ENCODE results near the gene SHC3. TPM values are rescaled to one million over a fixed set of nuclear protein-coding genes. Genes with fewer than 3 reads are reported as not detected.

The SHC3 gene
- total RNA-seq, 1 experiment from 2014 or later = 0.27 TPM

GRCh38 chr9:89008744-89009545 lies 169.7 kb downstream of the SHC3 start:
- no peak overlapping the region for H3K9ac ChIP-seq (ENCODE audit: low read length)
- H3K27ac ChIP-seq (ENCODE audit: low read depth, low read length) = no peak overlapping the region
- H3K9me3 ChIP-seq (ENCODE audit: control insufficient read depth in 1 of 2, insufficient read depth in 1 of 2, low read depth in 1 of 2, low read length in 2 of 2) = no peaks in the 10 kb centered on the region
- peaks cover 6% of the 10 kb centered on the region; the same call in 1 of the 2 replicates for H3K27me3 ChIP-seq (ENCODE audit: insufficient read depth, low read length)
- no peaks in the 10 kb centered on the region for H3K4me1 ChIP-seq (ENCODE audit: control insufficient read depth in 1 of 2, insufficient read depth in 2 of 2, low read length in 2 of 2)
- intact Hi-C loops (cut with micrococcal nuclease) = loop anchor here (10.0 kb wide), 3 partner anchors 284 to 1324 kb away; no protein-coding TSS in a partner anchor
- H3K4me2 ChIP-seq (ENCODE audit: low read length) = no peak overlapping the region
- ChIA-PET POLR2A (no interaction called here), CTCF (interaction anchor here (1.1 kb wide), 1 partner anchor 270 kb away, joined by 3 read pairs; no protein-coding TSS in a partner anchor), RAD21 (ENCODE audit: low non-redundant PET in 1 of 2, low total read pairs in 2 of 2, uncharacterized antibody in 2 of 2, unreplicated experiment in 2 of 2) (no interaction called here)
- no peaks in the 10 kb centered on the region for H3K79me2 ChIP-seq (ENCODE audit: insufficient read depth, low read length)
- DNase-seq (ENCODE audit: low read depth, low spot score) = no peak
- no peaks in the 10 kb centered on the region for H3K36me3 ChIP-seq (ENCODE audit: control insufficient read depth in 1 of 2, insufficient read depth in 2 of 2, low read length in 2 of 2)
- no peaks in the 10 kb centered on the region for H4K20me1 ChIP-seq (ENCODE audit: insufficient read depth)
- H3K9me2 ChIP-seq (ENCODE audit: insufficient read depth) = no peaks in the 10 kb centered on the region
- ATAC-seq = peak; percentile 69; the same call in 1 of the 2 replicates
- TF ChIP-seq RAD21 (IDR thresholded peaks at IDR 0.05; ENCODE audit: low read depth) = 0 out of 2 replicates have a peak, but pooled peaks have one; percentile 14
- TF ChIP-seq, protein P1, sequence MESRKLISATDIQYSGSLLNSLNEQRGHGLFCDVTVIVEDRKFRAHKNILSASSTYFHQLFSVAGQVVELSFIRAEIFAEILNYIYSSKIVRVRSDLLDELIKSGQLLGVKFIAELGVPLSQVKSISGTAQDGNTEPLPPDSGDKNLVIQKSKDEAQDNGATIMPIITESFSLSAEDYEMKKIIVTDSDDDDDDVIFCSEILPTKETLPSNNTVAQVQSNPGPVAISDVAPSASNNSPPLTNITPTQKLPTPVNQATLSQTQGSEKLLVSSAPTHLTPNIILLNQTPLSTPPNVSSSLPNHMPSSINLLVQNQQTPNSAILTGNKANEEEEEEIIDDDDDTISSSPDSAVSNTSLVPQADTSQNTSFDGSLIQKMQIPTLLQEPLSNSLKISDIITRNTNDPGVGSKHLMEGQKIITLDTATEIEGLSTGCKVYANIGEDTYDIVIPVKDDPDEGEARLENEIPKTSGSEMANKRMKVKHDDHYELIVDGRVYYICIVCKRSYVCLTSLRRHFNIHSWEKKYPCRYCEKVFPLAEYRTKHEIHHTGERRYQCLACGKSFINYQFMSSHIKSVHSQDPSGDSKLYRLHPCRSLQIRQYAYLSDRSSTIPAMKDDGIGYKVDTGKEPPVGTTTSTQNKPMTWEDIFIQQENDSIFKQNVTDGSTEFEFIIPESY (IDR thresholded peaks at IDR 0.05; ENCODE audit: extremely low read depth, insufficient replicate concordance, low read length) = no peak
- TF ChIP-seq CTCF (IDR thresholded peaks at IDR 0.05 in 2 of 3, conservative IDR thresholded peaks at IDR 0.05 in 1 of 3; ENCODE audit: borderline replicate concordance in 1 of 3, insufficient read depth in 1 of 3, low read depth in 2 of 3, low read length in 2 of 3) = peak in 2 of 3 experiments; percentile 25 to 30; a peak in 4 of 6 replicates
- no peak overlapping the region for H2AFZ ChIP-seq (ENCODE audit: low read depth, low read length, poor library complexity, severe bottlenecking)
- no peak overlapping the region for H3K4me3 ChIP-seq (replicated peaks in 1 of 2; ENCODE audit: low read depth in 1 of 2, low read length in 2 of 2)
- no TSS peak for BruUV-seq (replicated peaks)

Measured in HCT116 (cell line).